ENCODE measurements around the gene DHX57.

Gene DHX57, protein sequence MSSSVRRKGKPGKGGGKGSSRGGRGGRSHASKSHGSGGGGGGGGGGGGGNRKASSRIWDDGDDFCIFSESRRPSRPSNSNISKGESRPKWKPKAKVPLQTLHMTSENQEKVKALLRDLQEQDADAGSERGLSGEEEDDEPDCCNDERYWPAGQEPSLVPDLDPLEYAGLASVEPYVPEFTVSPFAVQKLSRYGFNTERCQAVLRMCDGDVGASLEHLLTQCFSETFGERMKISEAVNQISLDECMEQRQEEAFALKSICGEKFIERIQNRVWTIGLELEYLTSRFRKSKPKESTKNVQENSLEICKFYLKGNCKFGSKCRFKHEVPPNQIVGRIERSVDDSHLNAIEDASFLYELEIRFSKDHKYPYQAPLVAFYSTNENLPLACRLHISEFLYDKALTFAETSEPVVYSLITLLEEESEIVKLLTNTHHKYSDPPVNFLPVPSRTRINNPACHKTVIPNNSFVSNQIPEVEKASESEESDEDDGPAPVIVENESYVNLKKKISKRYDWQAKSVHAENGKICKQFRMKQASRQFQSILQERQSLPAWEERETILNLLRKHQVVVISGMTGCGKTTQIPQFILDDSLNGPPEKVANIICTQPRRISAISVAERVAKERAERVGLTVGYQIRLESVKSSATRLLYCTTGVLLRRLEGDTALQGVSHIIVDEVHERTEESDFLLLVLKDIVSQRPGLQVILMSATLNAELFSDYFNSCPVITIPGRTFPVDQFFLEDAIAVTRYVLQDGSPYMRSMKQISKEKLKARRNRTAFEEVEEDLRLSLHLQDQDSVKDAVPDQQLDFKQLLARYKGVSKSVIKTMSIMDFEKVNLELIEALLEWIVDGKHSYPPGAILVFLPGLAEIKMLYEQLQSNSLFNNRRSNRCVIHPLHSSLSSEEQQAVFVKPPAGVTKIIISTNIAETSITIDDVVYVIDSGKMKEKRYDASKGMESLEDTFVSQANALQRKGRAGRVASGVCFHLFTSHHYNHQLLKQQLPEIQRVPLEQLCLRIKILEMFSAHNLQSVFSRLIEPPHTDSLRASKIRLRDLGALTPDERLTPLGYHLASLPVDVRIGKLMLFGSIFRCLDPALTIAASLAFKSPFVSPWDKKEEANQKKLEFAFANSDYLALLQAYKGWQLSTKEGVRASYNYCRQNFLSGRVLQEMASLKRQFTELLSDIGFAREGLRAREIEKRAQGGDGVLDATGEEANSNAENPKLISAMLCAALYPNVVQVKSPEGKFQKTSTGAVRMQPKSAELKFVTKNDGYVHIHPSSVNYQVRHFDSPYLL (N-terminal part only)

DNA sequence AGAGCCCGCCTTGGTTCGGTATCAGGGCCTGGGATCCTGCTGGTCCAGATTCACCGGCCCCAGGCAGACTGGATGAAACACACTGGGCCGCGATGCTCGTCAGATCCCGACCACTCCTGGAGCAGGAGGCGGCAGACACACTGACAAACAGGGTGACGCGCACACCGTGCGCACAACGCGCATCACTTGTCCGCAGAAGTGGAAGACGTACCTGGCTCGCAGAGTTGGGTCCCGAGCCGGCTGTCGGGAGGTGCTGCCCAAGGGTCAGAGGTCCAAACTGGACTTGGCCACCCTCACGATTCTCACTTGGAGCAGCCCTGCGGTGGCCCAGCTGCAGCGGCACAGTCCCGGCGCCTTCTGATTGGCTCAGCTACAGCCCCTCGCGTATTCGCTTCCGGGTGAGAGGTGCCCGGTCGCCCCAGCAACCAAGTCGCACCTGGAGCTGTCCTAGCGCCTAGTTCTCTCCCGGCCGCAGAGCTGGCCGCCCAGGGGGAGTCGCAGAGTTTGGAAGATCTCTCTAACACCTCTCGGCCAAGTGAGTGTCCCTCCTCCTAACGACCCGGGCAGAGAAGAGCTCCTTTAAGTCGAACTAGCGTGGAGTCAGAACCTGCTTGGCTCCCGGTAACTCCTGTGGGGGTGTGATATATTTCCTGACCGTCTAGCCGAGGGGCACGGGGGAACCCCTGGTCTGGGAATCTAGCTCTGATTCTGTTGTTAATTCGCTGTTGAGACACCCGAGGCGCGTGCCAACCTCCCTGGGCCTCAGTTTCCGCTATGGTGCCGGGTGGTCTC is at the start of gene DHX57, which contains the start of gene MORN2:
DHX57 (minus strand) TSS at position 359 of the 792 bp plus-strand sequence. CDS start 7,529 bp downstream, outside the sequence.
MORN2 (plus strand) TSS at position 401 of the 792 bp plus-strand sequence.
- TF ChIP-seq, protein P1, sequence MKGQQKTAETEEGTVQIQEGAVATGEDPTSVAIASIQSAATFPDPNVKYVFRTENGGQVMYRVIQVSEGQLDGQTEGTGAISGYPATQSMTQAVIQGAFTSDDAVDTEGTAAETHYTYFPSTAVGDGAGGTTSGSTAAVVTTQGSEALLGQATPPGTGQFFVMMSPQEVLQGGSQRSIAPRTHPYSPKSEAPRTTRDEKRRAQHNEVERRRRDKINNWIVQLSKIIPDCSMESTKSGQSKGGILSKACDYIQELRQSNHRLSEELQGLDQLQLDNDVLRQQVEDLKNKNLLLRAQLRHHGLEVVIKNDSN (IDR thresholded peaks at IDR 0.05) = 0 out of 2 replicates have a peak, but pooled peaks have one; percentile 7
- TF ChIP-seq YY1 (IDR thresholded peaks at IDR 0.05; ENCODE audit: low read depth) (peak; percentile 51; the same call in 1 of the 2 replicates), CEBPB (IDR thresholded peaks at IDR 0.05) (no peak), TEAD4 (IDR thresholded peaks at IDR 0.05) (peak; percentile 6; the same call in 1 of the 2 replicates), TCF12 (IDR thresholded peaks at IDR 0.05; ENCODE audit: low read depth) (peak; percentile 47; the same call in 1 of the 2 replicates), ZBTB7A (IDR thresholded peaks at IDR 0.05; ENCODE audit: low read depth) (no peak), CREB1 (IDR thresholded peaks at IDR 0.05; ENCODE audit: low read depth) (peak; percentile 34; the same call in 1 of the 2 replicates), RAD21 (IDR thresholded peaks at IDR 0.05; ENCODE audit: low read depth) (no peak), TAF1 (IDR thresholded peaks at IDR 0.05; ENCODE audit: low read depth) (peak; percentile 66)
- TF ChIP-seq, protein P2, sequence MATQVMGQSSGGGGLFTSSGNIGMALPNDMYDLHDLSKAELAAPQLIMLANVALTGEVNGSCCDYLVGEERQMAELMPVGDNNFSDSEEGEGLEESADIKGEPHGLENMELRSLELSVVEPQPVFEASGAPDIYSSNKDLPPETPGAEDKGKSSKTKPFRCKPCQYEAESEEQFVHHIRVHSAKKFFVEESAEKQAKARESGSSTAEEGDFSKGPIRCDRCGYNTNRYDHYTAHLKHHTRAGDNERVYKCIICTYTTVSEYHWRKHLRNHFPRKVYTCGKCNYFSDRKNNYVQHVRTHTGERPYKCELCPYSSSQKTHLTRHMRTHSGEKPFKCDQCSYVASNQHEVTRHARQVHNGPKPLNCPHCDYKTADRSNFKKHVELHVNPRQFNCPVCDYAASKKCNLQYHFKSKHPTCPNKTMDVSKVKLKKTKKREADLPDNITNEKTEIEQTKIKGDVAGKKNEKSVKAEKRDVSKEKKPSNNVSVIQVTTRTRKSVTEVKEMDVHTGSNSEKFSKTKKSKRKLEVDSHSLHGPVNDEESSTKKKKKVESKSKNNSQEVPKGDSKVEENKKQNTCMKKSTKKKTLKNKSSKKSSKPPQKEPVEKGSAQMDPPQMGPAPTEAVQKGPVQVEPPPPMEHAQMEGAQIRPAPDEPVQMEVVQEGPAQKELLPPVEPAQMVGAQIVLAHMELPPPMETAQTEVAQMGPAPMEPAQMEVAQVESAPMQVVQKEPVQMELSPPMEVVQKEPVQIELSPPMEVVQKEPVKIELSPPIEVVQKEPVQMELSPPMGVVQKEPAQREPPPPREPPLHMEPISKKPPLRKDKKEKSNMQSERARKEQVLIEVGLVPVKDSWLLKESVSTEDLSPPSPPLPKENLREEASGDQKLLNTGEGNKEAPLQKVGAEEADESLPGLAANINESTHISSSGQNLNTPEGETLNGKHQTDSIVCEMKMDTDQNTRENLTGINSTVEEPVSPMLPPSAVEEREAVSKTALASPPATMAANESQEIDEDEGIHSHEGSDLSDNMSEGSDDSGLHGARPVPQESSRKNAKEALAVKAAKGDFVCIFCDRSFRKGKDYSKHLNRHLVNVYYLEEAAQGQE (IDR thresholded peaks at IDR 0.05; ENCODE audit: low read depth) = peak; percentile 59
- TF ChIP-seq, protein P3, sequence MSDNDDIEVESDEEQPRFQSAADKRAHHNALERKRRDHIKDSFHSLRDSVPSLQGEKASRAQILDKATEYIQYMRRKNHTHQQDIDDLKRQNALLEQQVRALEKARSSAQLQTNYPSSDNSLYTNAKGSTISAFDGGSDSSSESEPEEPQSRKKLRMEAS (IDR thresholded peaks at IDR 0.05) = peak; percentile 68

DNA sequence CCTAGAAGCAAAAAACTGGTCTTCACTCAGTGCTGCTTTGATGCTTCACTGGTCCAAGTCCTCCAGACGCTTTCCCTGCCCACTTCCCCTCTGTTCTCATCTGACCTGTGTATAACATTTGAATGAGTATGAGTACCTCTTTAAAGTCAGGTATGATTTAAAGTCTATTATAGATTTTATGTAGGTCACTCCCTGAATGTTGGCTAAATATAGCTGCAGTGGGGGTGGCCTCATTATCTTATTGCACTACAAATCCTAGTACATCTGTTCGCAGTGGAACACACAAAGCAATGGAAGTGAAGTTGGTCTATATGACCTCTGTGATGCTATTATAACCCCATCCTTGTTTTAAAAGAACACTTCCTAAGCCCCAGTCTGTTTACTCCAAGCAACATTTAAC is 47.2 kb upstream of the DHX57 start:
- TF ChIP-seq, protein P2 (IDR thresholded peaks at IDR 0.05; ENCODE audit: low read depth) = no peak
- TF ChIP-seq FOXM1 (IDR thresholded peaks at IDR 0.05; ENCODE audit: borderline replicate concordance, low read depth) = no peak

DNA sequence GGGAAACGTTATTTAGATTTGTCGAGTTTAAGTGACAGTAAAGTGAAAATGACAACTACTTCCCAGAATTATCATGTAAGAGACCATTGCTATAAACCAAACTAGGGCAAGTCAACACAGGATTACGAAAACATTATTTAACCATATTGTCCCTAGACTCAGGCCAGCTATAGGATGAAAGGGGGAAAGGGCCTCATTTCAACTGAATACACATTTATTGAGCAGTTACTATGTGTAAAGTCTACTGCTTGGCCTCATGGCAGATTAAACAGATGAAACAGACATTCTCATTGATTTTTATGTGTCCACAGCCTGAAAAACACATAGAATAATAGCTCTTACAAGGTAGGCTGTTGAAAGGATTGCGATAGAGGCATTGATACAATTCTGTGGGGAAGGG is 46.7 kb upstream of the DHX57 start:
- TF ChIP-seq, protein P2 (IDR thresholded peaks at IDR 0.05; ENCODE audit: low read depth) = no peak
- TF ChIP-seq YY1 (IDR thresholded peaks at IDR 0.05; ENCODE audit: low read depth) (no peak), EP300 (IDR thresholded peaks at IDR 0.05; ENCODE audit: borderline replicate concordance) (no peak), RAD21 (IDR thresholded peaks at IDR 0.05; ENCODE audit: low read depth) (no peak), NFIC (IDR thresholded peaks at IDR 0.05) (no peak)

DNA sequence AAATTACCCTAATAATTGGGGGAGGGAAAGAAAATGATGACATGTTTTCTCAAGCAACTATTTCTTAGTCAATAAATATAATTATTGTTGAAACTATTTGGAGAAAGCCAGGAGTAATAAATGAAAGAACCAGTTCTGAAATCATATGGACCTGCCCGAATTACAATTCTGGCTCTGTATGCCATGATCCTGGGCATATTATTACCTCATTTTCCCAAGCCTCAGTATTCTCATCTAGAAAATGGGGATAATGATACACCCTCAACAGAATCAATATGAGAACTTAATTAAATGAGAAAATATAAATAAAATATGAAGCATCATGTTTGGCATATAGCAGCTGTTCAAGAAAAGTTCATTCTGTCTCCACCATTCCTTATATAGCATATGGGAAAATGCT is 36.9 kb upstream of the DHX57 start:
- no peak for TF ChIP-seq TAF1 (IDR thresholded peaks at IDR 0.05; ENCODE audit: low read depth)
- no peak for TF ChIP-seq EGR1 (IDR thresholded peaks at IDR 0.05)
- no peak for TF ChIP-seq YY1 (IDR thresholded peaks at IDR 0.05; ENCODE audit: low read depth)
- TF ChIP-seq, protein P2 (IDR thresholded peaks at IDR 0.05; ENCODE audit: low read depth) = no peak
- no peak for TF ChIP-seq CREB1 (IDR thresholded peaks at IDR 0.05; ENCODE audit: low read depth)
- TF ChIP-seq NFIC (IDR thresholded peaks at IDR 0.05) = no peak
